ENCODE data around the gene PYGM.

Gene PYGM

DNA sequence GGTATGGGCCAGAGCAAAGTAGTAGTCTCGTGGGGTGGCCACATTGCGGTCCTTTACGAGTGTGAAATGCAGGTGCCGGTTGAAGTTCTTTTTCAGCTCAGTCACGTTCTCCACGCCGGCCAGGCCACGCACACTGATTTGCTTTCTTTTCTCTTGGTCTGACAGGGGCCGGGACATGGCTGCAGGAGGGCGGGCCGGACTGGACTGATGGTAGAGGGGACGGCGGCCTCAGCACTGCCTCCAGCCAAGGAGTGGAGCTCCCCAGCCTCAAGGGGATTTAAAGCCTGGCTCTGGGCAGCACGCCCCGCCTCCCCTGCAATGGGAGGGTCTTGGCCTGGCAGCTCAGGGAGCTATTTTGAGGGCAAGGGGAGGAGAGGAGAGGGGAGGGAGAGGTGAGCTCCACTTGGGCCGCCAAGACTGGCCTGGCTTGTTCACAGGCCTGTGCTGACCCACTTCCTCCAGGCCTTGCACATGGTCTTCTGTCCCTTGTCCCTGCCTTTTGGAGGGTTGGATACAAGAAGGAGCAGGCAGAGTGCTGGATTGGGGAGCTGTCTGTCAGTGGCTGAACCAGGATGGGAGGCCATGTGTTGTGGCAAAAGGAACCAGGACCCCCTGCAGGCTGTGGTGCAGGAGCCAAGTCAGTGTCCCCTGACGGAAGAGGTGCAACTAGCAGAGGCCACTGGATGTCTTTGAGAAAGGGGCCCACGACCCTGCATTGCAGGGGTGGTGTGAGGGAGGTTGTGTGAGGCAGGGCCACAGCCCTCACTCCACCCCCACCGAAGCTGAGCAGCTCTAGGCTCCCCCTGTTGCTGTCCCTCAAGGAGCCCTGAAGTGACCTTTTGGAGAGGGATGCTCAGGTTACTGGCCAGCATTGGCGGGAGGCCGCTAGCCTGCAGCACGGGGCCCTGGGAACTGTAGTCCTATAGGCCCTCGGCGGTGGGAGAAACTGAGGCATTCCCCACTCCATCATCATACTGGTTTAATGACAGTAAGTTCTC is at the start of gene PYGM:
TSS of gene PYGM (minus strand) at position 253 of the 998 bp plus-strand sequence. CDS start at position 177, 76 bp downstream.
- peak in 1 of 2 donors; percentile 34 for DNase-seq

DNA sequence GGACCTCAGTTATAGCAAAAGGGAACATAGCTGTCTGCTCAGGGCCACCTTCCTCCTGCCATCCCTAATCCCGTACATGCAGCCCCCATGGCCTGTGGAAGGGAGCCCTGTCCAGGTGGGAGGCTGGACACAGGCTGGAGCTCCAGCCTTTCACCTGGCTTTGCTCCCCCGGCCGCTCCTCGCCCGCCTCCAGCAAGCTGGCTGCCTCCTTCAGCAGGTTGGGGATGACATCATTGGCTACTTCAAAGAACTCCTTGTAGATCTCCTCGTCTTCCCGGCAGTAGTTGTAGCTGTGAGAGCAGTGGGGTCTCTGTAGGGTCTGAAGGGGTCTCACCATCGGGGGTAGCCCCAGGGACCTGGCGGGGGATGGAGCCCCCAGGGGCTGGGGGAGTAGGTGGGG is 45.7 kb upstream of the PYGM start:
- DNase-seq, result no peak

DNA sequence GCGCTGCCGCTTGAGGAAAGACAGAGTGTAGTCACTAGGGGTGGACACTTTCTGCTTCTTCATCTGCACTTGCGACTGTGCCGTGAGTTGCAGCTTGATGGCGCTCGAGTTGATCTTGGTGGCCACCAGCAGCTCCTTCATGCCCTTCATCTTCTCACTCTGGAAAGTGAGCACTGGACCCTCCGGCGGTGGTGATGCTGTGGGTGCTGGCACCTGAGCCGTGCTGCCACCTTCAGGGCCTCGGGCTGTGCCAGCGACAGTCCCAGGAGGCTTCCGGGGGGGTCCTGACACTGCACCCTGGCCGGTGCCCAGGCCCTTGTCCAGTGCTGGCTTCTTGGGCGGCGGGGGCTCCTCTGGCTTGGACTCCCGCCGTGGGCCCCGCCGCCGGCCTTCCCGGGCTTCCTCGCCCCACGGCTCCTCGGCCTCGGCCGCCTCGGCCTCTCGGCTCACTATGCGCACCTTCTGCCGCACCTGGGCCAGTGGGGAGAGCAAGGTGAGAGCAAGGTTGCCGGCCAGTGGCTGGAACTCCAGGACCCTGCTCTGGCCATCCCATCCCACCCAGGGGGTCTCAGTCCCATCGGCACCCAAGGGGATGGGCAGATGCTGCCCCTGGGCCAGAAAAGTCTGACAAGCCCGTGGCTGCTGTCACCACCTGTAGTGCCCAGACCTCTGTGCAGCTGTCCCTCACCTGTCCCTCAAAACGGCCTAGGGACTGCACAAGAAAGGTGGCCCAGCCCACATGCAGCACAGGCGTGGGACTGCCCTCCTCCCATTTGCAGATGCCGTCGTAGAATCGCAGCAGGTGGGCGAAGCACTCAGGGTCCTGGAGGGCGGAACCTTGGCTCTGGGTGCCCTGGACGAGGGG is 44.8 kb upstream of the PYGM start:
- no peak for DNase-seq

DNA sequence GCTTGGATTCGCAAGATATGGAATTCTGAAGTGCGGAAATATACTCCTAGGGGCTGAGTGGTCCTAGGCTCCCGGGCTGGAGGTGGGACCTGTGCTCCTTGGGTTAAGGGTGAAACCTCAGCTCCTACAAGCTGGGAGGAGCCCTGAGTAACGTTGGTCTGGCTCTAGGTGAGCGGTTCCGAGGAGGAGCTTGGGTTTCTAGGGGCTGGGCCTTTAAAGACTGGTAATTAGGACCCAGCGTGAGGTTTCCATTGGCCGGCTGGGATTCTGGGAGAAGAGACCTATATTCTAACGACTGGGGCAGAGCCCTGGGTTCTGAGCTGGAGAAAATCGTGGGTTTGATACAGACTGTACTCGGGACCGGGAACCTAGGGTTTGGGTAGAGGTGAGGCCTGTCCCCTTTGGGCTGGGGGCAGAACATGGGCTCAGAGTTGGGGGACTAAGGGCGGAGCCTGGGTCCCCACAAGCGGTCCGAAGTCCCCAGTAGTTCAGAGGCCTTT is 44.1 kb upstream of the PYGM start:
- DNase-seq, result peak in 1 of 2 donors; percentile 26

DNA sequence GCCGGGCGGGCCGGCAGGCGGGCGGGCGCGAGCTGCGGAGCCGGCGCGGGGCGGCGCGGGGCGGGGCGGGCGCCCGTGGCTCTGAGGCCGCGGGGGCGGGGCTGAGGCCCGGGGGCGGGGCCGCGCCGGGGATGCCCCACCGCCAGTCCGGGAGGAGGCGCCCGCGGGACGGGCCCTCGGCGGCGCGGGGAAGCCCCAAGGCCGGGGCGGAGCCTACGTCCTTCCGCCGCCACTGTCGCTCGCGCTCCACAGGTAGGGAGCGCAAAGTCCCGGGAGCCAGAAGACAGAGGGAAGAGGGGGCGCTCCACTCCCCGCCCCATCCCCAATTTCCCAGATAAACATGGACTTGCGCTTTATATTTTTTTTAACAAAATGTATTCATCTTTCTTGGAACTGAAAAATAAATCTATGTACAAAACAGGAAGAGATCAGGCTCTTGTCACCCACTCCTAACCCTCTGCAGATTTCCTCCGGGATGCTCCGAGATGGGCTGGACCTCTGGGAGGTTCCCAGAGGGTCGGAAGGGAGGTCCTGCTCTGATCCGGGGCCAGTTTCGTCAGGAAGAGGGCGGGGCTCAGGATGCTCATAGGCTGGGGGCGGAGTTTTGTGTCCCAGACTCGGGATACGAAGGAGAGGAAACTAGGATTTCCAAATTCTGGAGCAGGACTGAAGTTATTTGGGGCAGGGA is 43.5 kb upstream of the PYGM start, which contains the start of gene MAP4K2:
TSS of gene MAP4K2 (minus strand) at position 57 of the 688 bp plus-strand sequence. CDS start 65 bp downstream, outside the sequence.
- peak; percentile 86 to 92 for DNase-seq

DNA sequence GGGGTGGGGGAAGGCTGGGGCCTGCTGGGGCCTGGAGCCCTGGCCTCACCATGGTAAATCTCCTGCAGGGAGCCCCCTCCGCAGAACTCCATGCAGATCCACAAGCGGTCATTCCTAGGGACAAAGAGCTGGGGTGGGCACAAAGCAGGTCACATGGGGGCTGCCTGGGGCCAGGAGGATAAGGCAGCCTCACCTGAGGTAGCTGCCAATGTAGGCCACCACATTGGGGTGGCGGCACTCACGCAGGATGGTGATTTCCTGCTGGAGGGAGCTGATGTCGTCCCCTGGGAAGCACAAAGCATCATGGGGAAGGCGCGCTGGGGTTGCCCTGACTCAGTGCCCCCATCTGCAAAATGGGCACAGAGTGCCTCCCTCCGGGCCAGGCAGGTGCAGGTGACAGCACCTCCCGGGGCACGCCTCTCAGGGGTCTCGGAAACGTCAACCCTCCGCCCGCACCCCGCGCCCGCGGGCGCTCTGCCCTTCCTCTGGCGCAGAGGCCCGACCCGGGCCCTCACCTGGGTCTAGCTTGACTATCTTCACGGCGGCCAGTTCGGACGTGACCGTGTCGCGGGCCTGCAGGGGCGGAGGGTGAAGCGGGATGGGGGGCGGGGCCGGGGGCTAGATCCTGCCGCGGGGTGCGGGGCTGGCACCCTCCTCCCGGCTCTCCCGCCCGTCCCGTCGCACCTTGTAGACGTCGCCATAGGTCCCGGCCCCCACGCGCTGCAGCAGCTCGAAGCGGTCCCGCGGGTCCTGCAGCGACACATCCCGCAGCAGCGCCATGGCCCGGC is 42.8 kb upstream of the PYGM start:
- peak; percentile 37 to 51 for DNase-seq

DNA sequence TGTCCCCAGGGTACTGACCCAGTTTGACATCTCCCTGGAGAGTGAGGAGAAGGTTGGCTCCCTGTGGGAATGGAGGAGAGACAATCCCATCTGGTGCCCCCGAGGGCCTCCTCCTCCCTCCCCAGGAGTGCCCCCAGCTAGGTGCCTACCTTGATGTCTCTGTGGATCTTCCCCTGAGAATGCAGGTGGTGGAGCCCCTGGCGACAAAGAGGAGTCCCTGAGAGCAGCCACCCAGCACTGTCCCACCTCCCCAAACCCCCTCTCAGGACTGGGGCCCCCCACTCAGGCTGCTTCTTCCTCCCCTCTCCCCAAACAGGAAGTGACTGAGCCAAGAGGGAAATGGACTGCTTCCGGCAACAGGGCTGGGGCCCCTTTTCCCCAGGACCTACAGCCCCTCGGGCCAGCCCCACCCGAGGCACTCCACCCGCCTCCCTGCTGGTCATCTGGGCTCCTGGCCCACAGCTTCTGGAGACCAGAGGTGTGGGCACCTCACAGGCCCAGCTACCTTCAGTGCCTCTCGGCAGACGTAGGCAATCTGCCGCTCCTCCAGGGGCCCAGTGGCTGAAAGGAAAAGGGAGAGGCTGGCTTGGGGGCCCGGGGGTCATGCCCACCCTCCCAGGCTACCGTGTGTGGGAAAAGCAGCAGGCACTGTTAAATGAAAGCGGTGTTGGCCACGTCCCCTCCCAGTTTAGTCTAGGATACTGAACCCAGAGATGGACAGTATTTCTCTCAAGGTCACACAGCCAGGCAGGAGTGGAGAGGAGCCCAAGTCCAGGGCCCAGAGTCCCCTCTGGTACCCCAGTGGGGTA is 42.0 kb upstream of the PYGM start:
- peak in 1 of 2 donors; percentile 10 for DNase-seq

DNA sequence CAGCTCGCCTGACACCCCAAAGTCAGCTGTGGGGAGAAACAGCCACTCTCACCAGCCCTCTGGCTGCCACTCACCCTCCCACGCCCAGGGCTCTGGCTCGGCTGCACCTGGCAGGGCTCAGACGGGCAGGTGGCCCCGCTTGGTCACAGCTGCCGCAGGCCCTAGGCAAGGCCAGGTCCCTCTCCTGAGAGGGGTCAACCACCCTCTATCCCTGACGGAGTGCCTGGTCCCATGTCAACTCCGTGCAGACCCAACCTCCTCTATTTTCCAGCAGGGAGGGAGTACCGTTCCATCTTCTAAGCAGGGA is 41.3 kb upstream of the PYGM start:
- DNase-seq, result no peak

DNA sequence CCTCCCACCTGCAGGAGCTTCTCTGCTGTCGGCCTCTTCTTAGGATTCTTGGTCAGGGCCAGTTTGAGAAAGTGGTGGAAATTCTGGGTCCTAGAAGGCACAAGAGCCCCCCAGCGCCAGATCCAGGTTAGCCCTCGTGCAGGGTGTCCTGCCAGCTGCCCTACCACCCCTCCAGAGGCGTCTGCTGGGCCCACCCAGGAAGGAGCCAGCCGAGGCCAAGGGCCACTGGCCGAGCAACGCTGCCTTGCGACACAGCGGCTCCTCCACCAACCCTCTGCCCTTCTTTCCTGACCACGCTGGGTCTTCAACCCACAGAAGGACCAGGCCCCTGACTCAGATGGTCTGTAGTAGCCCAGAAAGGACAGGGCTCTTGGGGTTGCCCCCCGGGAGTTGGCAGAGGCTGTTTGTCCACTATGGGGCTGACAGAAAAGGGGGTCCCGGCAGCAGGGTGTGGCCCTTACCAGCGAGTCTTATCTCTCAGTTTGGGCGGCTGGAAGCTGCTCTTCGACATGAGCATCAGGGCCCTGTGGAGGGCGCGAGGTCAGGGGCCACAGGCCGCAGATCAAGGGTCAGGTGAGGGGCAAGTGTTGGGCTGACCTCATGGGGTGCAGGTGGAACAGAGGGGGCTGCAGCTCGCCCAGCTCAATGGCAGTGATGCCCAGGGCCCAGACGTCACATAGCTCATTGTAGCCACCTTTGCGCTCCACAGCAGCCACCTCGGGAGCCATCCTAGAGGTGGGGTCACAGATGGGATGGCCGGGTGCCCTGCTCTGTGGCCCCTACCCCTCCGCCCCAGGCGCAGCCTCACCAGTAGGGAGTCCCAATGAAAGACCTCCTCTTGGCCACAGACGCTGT is 40.8 kb upstream of the PYGM start:
- no peak for DNase-seq

DNA sequence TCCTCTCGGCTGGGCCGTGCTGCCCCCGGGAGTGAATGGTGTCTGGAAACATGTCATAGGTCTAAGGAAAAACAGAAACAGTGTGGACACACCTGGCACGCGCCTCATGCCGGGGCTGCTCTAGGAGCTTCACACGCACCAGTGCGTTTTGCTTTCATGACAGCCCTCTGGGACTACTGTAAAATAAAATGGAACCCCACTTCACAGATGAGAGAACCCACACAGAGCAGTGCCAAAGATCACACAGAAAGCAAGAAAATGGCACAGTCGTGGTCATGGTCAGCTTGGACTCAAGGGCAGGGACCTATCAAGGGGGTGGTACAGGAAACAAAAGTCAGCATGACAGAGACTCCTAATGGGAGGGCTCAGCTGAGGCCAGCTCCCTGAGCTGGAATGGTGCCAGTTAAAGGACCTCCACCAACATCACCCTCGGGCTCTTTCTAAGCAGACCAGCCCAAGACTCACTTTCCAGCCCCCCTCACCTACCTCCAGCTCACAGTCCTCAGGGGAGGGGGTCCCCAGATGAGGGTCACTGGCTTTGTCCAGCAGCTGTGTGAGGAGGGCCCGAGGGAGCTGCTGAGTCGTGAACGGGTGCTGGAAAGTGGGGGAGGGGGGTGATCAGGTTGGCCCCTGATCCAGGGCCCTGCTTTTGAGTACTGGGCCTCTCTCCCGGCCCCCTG is 40.0 kb upstream of the PYGM start:
- peak in 1 of 2 donors; percentile 18 for DNase-seq

DNA sequence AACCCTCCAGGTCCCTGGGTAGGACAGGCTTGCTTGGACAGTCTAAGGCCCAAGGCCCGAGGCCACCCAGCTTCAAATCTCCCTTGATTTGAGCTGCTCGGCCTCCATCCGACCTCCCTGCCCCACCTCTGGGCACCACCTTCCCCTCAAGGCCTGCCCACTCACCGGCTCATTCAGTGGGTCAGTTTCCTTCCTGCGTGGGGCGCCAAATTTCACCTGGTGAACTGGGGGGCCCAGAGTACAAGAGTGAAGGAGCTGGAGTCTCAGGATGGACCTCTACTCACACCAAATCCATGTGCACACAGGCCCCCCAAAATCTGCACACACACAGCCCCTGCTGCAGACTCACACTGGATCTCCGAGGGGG is 39.5 kb upstream of the PYGM start:
- no peak for DNase-seq

DNA sequence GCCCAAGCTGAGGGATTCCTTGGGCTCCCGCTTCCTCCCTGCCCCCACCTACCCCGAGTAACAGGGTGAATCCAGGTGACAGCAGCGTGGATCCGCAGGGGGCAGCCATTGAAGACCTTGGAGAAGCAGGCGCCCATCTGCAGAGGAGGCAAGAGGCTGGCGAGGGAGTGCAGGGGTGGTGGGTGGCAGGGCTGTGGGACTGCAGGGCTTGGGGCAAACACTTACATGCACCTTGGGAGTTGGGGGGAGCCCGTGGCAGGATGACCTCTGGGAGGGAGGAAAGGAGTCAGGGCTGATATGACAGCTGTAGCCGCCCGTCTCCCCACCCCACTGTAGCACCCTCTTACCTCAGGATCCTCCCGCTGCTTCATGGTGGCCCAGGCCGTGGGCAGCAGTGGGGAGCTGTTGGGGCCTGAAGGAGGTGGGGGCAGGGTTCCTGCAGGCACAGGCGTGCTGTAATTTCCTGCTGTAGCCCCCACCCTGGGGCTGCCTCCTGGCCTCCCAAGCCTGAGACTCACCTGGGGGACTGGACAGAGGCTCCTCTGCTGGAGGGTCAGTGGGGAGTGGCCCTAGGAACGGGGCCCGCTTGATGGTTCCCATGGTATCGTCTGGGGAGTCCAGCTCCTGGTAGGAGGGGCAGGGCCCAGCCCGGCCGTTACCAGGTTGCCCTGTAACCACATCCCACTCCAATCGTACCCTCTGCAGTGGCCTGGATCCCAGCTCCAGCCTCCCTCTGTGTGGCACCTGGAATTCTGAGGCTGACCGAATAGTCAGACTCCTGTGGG is 37.2 kb upstream of the PYGM start:
- no peak for DNase-seq

DNA sequence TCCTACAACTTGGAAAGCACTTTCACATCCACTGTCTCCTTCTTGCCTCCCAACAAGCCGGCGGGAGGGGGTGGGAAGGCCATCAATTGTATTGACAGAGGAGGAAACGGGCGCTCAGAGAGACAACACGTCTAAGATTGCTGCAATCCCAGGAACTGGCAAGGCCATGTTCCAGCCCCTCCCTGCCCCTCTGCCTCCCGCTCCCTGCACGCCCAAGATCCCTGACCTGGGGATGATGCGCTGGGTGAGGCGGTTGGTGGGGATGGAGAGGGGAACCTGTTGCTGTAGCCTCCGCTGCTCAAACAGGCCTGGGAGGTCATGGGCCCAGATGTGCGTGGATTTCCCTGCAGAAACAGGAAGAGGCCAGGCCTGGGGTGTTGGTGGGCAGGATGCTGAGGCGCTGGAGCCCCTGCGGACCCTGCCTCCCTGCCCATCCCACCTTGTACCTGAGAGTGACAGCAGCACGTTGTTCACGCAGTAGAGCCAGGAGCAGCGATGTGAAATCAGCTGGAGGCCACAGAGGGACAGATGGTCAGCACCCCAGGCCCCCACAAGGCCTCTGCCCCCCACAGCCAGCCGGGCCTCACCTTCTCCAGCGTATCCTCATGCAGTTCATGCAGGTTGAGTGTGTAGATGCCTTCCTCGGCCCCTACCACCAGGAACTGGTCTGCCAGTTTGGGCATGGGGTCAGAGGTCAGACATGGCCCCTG is 36.4 kb upstream of the PYGM start:
- DNase-seq, result no peak

DNA sequence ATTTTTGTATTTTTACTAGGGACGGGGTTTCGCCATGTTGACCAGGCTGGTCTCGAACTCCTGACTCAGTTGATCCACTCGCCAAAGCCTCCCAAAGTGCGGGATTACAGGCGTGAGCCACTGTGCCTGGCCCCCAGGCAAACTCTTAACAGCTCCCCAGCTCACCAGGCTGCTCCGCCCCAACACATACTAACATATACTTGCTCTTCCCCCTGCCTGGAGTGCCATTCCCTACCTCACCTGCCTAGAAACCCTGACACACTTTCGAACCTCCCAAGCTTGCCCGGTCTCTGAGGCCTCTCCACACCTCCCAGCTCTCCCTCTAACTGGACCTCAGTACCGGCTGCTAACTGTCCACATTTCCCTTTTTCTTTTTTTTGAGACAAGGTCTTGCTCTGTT is 34.8 kb upstream of the PYGM start:
- no peak for DNase-seq

DNA sequence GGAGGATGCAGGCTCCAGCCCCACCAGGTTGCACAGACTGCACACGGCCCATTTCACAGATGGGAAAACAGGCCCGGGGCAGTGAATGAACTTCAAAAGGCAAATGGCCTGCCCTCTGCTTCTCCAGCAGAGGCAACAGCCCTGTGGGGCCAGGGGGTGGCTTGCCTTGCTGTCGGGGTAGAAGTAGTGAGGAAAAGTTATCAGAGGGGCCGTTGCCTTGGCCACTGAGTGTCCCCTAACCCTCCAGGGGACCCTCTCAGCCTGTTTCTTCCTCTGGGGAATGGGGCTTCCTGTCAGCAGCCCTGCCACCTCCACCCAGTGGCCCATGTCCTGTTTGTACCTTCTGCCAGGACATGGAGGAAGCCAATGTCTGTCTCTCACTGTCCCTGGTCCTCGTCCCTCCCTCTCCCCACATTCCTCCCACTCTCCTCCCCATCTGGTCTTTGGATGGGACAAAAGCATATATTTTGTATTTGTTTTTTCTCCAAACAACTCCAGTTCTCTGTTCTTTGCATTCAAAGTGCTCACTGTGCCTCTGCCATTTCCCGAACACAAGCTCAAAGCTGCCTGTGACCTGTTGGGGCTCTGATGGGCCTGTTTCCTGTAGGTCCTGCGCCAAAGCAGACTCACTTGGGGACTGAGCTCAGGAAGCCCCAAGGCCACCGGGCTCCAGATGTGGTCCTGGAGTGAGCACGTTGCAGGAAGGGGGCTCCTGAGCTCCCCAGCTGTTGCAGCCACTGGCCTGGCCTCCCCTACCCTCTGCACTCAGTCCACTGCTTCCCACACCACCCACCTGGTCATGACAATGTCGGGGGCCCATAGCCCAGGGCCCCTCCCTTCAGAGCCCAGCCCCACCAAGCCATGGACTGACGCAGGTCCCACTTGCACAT is 33.7 kb upstream of the PYGM start:
- no peak for DNase-seq

DNA sequence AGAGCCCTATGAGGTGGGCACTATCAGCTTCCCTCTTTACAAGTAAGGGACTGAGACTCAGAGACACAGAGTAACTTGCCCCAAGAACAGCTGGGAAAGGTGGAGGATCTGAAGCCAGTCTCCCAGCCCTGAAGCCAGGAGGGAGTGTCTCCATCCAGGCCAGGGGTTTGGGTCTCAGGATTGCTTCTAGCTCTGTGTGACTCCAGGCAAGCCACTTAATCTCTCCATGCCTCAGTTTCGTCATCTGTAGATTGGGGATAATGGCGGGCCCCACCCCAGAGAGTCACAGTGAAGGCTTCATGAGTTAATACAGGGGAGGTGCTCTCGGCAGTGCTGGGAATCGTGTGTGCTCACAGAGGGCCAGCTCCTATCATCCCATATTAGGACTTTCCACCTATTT is 32.7 kb upstream of the PYGM start:
- no peak for DNase-seq

DNA sequence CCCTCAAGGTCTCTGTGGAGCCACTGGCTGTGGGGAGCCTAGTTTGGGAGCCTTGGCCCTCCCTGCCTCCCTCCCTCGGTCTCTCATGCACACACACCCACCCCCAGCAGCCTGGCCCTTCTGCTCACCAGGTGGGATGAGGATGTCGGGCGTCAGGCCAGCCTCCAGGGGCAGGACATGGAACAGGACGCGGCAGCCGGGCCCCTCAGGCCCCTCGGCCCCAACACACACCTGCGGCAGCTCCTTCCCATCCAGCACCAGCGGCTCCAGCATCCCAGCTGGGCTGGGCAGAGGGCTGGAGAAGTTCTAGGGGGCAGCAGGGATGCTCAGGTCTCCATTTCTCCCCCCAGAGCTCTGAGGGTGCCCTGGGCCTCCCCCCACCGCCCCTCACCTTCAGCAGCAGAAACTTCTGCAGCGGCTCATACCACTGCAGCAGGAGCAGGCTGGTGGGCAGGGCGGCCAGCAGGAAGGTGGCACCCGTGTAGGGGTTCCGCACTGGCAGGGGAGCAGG is 32.1 kb upstream of the PYGM start:
- DNase-seq, result no peak
